WTC11 (cell line): ENCODE results near the gene HYOU1. TPM values are rescaled to one million over a fixed set of nuclear protein-coding genes. Genes with fewer than 3 reads are reported as not detected.
"Not testable (repeated sequence)": the region's sequence is repeated elsewhere in the genome, so short reads cannot be mapped to it uniquely, and the experiment has no call there.

Experiments used
- ATAC-seq: fragments of 200-7000 bp; cut with Tn5 transposase; 2 replicates; pipeline ENCODE4 v1.10.0; 2021; ENCODE audit warnings: mild to moderate bottlenecking, moderate library complexity
- CTCF ChIA-PET: fragments of 300-600 bp; sonication (Branson Sonifier 250); formaldehyde crosslinking; loops from one replicate; lab custom pipeline; 2021; ENCODE audit warnings: antibody characterized with exemption; lab: Charles Lee
- POLR2A ChIA-PET: fragments of 350-600 bp; sonication (Branson Sonifier 250); formaldehyde crosslinking; loops from one replicate; lab custom pipeline; 2021; ENCODE audit warnings: antibody characterized with exemption; lab: Charles Lee
- DNase-seq: peaks from one replicate; pipeline ENCODE4 v3.0.0; 2021; ENCODE audit warnings: low spot score
- H3K27ac Mint-ChIP-seq: 2 replicates; pipeline ENCODE4 v1.8.0; 2021; ENCODE audit warnings: mixed read lengths
- H3K27me3 Mint-ChIP-seq: 2 replicates; pipeline ENCODE4 v1.8.0; 2021; ENCODE audit warnings: low read depth, mild to moderate bottlenecking, moderate library complexity, mixed read lengths
- H3K36me3 Mint-ChIP-seq: 2 replicates; pipeline ENCODE4 v1.8.0; 2021; ENCODE audit warnings: mixed read lengths
- H3K4me1 Mint-ChIP-seq: 2 replicates; pipeline ENCODE4 v1.8.0; 2022; ENCODE audit warnings: mixed read lengths
- H3K4me3 Mint-ChIP-seq: 2 replicates; pipeline ENCODE4 v1.8.0; 2021; ENCODE audit warnings: mild to moderate bottlenecking, moderate library complexity, mixed read lengths
- H3K9me3 Mint-ChIP-seq: 2 replicates; pipeline ENCODE4 v1.8.0; 2021; ENCODE audit warnings: mixed read lengths
- CBFB ChIP-seq: sonication (generic); formaldehyde crosslinking; IDR thresholded peaks from 2 replicates; pipeline ENCODE4 v1.8.1; 2022; ENCODE audit warnings: mild to moderate bottlenecking, low read depth, missing genetic modification reagents
- ELF4 ChIP-seq: sonication (generic); formaldehyde crosslinking; IDR thresholded peaks from 2 replicates; pipeline ENCODE4 v1.8.1; 2022; ENCODE audit warnings: low read depth, mild to moderate bottlenecking, moderate library complexity, missing genetic modification reagents
- EMX1 ChIP-seq: fragments of 250-450 bp; sonication (Bioruptor Pico); IDR thresholded peaks from 2 replicates; pipeline ENCODE4 v1.8.0; 2021; ENCODE audit warnings: mild to moderate bottlenecking
- ETV6 ChIP-seq: sonication (generic); formaldehyde crosslinking; IDR thresholded peaks from 2 replicates; pipeline ENCODE4 v1.8.1; 2022; ENCODE audit warnings: mild to moderate bottlenecking, missing genetic modification reagents
- FOXP1 ChIP-seq: sonication (generic); formaldehyde crosslinking; IDR thresholded peaks from 2 replicates; pipeline ENCODE4 v1.8.0; 2022; ENCODE audit warnings: missing genetic modification reagents, mild to moderate bottlenecking, moderate library complexity, borderline replicate concordance
- IRF2 ChIP-seq: sonication (generic); formaldehyde crosslinking; IDR thresholded peaks from 2 replicates; pipeline ENCODE4 v1.8.0; 2022; ENCODE audit warnings: low read depth, missing genetic modification reagents, borderline replicate concordance
- KAT7 ChIP-seq: sonication (generic); formaldehyde crosslinking; IDR thresholded peaks from 2 replicates; pipeline ENCODE4 v1.8.1; 2023; ENCODE audit warnings: missing genetic modification reagents, mild to moderate bottlenecking, borderline replicate concordance
- NR2C2 ChIP-seq: sonication (generic); formaldehyde crosslinking; IDR thresholded peaks from 2 replicates; pipeline ENCODE4 v1.8.0; 2022; ENCODE audit warnings: mild to moderate bottlenecking, missing genetic modification reagents
- NR3C1 ChIP-seq: sonication (generic); formaldehyde crosslinking; conservative IDR thresholded peaks from 2 replicates; pipeline ENCODE4 v1.8.1; 2023; ENCODE audit warnings: low read depth, mild to moderate bottlenecking, missing genetic modification reagents
- TP53 ChIP-seq: sonication (generic); formaldehyde crosslinking; IDR thresholded peaks from 2 replicates; pipeline ENCODE4 v1.8.1; 2023; ENCODE audit warnings: mild to moderate bottlenecking, missing genetic modification reagents
- ZNF121 ChIP-seq: sonication (generic); formaldehyde crosslinking; IDR thresholded peaks from 2 replicates; pipeline ENCODE4 v1.8.0; 2023; ENCODE audit warnings: missing genetic modification reagents
- total RNA-seq: library from RNA; stranded (reverse); gene quantifications from 3 replicates; pipeline ENCODE4 v1.2.3, GENCODE V29; 2021
- TF ChIP-seq, protein P1 (sequence below): sonication (generic); formaldehyde crosslinking; IDR thresholded peaks from 2 replicates; pipeline ENCODE4 v1.8.1; 2022; ENCODE audit warnings: low read depth, mild to moderate bottlenecking, moderate library complexity, missing genetic modification reagents, borderline replicate concordance
- TF ChIP-seq, protein P2 (sequence below): sonication (generic); formaldehyde crosslinking; conservative IDR thresholded peaks from 2 replicates; pipeline ENCODE4 v1.8.1; 2022; ENCODE audit warnings: mild to moderate bottlenecking, missing genetic modification reagents
- TF ChIP-seq, protein P3 (sequence below): sonication (generic); formaldehyde crosslinking; IDR thresholded peaks from 2 replicates; pipeline ENCODE4 v1.8.0; 2022; ENCODE audit warnings: mild to moderate bottlenecking, missing genetic modification reagents
- TF ChIP-seq, protein P4 (sequence below): sonication (generic); formaldehyde crosslinking; IDR thresholded peaks from 2 replicates; pipeline ENCODE4 v1.8.0; 2022; ENCODE audit warnings: mild to moderate bottlenecking, missing genetic modification reagents
- TF ChIP-seq, protein P5 (sequence below): sonication (generic); formaldehyde crosslinking; IDR thresholded peaks from 2 replicates; pipeline ENCODE4 v1.8.0; 2023; ENCODE audit warnings: missing genetic modification reagents, mild to moderate bottlenecking, borderline replicate concordance

HYOU1 gene
- total RNA-seq, 1 experiment from 2014 or later, result 276 TPM

DNA sequence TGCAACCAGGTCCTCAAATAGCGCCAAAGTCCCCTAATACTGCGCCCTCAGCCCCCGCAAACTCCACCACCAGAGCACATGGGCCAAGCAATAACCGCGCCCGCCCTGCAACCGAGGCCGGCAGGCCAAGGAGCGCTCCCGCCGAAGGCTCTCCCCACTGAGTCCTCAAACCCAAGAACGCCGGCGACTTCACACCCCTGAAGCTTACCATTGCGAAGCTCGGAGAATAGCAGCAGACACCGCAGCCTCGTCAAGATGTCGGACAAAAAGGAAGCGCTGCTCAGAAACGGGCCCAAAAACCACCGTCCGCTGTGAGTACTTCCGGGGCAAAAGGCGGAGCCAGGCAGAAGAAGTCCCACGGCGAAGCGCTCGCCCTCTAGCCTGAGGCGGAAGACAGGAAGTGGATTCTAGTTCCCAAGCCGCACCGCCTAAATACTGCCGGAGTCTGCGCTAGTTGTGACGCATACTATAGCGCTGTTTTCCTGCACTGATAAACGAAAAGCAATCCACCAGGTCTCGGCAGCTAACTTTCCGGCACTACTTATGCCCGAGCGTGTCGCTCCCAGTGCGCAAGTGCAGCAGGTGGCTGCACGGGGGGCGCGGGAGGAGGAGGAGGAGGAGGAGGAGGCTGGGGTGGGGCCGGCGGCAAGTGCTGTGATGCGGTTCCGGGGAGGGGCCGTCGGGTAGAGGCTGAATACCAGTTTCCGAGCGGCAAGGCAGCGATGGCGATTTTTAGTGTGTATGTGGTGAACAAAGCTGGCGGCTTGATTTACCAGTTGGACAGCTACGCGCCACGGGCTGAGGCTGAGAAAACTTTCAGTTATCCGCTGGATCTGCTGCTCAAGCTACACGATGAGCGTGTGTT, 38.7 kb downstream of the HYOU1 start, which contains the start of the genes RPS25 and TRAPPC4 (continued):
- TF ChIP-seq, protein P1, sequence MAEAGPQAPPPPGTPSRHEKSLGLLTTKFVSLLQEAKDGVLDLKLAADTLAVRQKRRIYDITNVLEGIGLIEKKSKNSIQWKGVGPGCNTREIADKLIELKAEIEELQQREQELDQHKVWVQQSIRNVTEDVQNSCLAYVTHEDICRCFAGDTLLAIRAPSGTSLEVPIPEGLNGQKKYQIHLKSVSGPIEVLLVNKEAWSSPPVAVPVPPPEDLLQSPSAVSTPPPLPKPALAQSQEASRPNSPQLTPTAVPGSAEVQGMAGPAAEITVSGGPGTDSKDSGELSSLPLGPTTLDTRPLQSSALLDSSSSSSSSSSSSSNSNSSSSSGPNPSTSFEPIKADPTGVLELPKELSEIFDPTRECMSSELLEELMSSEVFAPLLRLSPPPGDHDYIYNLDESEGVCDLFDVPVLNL, result no peak
- TF ChIP-seq KAT7, result peak; percentile 53; the same call in 1 of the 2 replicates
- peak; percentile 65; the same call in 1 of the 2 replicates for TF ChIP-seq FOXP1 (CRISPR knock-in tag)
- no peak for TF ChIP-seq ELF4
- peak; percentile 58; the same call in 1 of the 2 replicates for TF ChIP-seq ZNF121 (CRISPR knock-in tag)
- TF ChIP-seq, protein P2, sequence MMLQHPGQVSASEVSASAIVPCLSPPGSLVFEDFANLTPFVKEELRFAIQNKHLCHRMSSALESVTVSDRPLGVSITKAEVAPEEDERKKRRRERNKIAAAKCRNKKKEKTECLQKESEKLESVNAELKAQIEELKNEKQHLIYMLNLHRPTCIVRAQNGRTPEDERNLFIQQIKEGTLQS, result no peak
- TF ChIP-seq ETV6 (CRISPR knock-in tag), result peak; percentile 32; the same call in 1 of the 2 replicates
- TF ChIP-seq, protein P3, sequence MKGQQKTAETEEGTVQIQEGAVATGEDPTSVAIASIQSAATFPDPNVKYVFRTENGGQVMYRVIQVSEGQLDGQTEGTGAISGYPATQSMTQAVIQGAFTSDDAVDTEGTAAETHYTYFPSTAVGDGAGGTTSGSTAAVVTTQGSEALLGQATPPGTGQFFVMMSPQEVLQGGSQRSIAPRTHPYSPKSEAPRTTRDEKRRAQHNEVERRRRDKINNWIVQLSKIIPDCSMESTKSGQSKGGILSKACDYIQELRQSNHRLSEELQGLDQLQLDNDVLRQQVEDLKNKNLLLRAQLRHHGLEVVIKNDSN (CRISPR knock-in tag), result peak; percentile 53
- TF ChIP-seq, protein P4, sequence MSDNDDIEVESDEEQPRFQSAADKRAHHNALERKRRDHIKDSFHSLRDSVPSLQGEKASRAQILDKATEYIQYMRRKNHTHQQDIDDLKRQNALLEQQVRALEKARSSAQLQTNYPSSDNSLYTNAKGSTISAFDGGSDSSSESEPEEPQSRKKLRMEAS (CRISPR knock-in tag), result peak; percentile 90
- 0 out of 2 replicates have a peak, but pooled peaks have one; percentile 54 for TF ChIP-seq TP53 (CRISPR knock-in tag)
- no peak for TF ChIP-seq IRF2 (CRISPR knock-in tag)
- 0 out of 2 replicates have a peak, but pooled peaks have one; percentile 24 for TF ChIP-seq NR3C1 (CRISPR knock-in tag)
- TF ChIP-seq NR2C2 (CRISPR knock-in tag), result peak; percentile 98
- TF ChIP-seq CBFB (CRISPR knock-in tag), result 0 out of 2 replicates have a peak, but pooled peaks have one; percentile 19

DNA sequence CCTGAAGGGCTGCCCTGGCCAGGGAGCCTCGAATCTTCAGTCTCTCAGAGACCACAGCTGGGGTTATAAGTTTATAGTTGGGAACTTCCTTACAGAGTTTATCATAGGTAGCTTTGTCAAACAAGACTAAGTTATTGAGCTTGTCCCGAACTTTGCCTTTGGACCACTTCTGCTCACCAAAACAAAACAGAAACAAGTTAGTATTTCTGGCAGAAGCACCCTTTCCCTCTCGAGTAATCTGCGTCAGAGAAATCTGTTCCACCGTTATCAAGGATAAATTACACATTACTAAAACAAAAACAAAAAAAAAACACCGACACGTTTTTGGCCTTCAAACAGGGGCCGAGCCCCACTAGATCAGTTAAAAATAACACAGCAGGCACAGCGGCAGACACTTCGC, 39.6 kb downstream of the HYOU1 start:
- Mint-ChIP-seq H3K36me3 (peaks cover 71% of the 10 kb centered on the region), H3K4me1 (peaks cover 16% of the 10 kb centered on the region), H3K27ac (peak overlapping the region; percentile 99), H3K4me3 (peak overlapping the region; percentile 98)
- H3K9me3 Mint-ChIP-seq, ATAC-seq, CTCF ChIA-PET, POLR2A ChIA-PET, DNase-seq, H3K27me3 Mint-ChIP-seq: not testable (repeated sequence)

DNA sequence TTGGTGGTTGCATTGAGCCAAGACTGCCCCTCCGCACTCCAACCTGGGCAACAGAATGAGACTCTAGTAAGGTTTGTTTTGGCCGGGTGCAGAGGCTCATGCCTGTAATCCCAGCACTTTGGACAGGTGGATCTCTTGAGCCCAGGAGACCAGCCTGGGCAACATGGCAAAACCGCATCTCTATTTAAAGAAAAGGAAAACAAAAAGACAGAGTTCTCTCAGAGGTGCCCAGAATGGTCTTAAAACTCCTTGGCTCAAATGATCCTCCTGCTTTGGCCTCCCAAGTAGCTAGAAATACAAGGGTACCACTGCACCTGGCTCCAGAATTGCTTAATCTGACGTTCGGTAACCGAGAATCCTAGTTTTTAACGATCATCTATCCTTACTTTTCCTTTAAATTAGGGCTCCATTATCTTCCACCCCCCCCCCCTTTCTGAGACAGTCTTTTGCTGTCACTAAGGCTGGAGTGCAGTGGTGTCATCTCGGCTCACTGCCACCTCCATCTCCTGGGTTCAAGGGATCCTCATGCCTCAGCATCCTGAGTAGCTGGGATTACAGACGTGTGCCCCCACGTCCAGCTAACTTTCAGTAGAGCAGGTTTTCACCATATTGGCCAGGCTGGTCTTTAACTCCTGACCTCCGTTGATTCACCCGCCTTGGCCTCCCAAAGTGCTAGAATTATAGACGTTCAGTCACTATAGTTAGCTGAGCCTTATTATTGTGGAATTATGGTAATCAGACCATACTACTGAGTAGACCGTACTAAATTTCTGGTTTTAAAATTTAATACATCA, 40.6 kb downstream of the HYOU1 start:
- Mint-ChIP-seq H3K27me3 (no peaks in the 10 kb centered on the region; the same call in 1 of the 2 replicates), H3K9me3 (no peaks in the 10 kb centered on the region), H3K4me3 (peak overlapping the region; percentile 98), H3K27ac (peak overlapping the region; percentile 80), H3K4me1 (peaks cover 16% of the 10 kb centered on the region), H3K36me3 (peaks cover 64% of the 10 kb centered on the region)
- TF ChIP-seq EMX1 (CRISPR knock-in tag), result peak; percentile 62; the same call in 1 of the 2 replicates
- TF ChIP-seq, protein P5, sequence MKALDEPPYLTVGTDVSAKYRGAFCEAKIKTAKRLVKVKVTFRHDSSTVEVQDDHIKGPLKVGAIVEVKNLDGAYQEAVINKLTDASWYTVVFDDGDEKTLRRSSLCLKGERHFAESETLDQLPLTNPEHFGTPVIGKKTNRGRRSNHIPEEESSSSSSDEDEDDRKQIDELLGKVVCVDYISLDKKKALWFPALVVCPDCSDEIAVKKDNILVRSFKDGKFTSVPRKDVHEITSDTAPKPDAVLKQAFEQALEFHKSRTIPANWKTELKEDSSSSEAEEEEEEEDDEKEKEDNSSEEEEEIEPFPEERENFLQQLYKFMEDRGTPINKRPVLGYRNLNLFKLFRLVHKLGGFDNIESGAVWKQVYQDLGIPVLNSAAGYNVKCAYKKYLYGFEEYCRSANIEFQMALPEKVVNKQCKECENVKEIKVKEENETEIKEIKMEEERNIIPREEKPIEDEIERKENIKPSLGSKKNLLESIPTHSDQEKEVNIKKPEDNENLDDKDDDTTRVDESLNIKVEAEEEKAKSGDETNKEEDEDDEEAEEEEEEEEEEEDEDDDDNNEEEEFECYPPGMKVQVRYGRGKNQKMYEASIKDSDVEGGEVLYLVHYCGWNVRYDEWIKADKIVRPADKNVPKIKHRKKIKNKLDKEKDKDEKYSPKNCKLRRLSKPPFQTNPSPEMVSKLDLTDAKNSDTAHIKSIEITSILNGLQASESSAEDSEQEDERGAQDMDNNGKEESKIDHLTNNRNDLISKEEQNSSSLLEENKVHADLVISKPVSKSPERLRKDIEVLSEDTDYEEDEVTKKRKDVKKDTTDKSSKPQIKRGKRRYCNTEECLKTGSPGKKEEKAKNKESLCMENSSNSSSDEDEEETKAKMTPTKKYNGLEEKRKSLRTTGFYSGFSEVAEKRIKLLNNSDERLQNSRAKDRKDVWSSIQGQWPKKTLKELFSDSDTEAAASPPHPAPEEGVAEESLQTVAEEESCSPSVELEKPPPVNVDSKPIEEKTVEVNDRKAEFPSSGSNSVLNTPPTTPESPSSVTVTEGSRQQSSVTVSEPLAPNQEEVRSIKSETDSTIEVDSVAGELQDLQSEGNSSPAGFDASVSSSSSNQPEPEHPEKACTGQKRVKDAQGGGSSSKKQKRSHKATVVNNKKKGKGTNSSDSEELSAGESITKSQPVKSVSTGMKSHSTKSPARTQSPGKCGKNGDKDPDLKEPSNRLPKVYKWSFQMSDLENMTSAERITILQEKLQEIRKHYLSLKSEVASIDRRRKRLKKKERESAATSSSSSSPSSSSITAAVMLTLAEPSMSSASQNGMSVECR (CRISPR knock-in tag), result no peak
- DNase-seq (no peak), ATAC-seq (no peak)
- ChIA-PET CTCF (interaction anchor here (0.7 to 1.5 kb wide), 2 partner anchors 18 to 268 kb away, joined by 3 to 5 read pairs; partner anchors contain the start of gene CENATAC), POLR2A (interaction anchor here (0.6 kb wide), 1 partner anchor 108 kb away, joined by 4 read pairs; no protein-coding TSS in a partner anchor)
